Measurements from ENCODE around the gene IP6K3.

IP6K3 gene

DNA sequence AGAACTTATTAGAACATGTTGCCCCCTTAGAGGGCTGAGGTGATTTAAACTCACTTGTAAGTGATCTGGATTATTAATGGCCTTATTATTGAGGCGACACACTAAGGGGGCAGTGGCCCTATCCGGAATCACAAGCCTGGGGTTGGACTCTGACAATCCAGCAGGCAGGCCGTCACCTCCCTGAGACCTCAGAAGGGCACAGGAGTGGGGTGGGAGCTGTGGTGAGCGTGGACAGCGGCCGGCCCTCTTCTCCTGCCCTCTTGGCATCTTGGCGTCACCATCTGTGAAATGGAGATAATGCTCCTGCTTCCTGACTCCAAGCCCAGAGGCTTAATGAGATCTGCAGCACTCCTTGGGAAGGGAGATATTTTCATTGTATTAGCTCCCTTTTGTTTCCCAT lies 19.6 kb downstream of the IP6K3 start:
- Histone ChIP-seq H3K27me3 (ENCODE audit: insufficient read depth, low read depth, severe bottlenecking) (no peaks in the 10 kb centered on the region), H3K36me3 (no peaks in the 10 kb centered on the region), H3K9me3 (ENCODE audit: severe bottlenecking) (no peaks in the 10 kb centered on the region), H3K27ac (no peak overlapping the region), H3K4me3 (ENCODE audit: low read depth, low read length) (no peak overlapping the region)
- TF ChIP-seq, protein P1, sequence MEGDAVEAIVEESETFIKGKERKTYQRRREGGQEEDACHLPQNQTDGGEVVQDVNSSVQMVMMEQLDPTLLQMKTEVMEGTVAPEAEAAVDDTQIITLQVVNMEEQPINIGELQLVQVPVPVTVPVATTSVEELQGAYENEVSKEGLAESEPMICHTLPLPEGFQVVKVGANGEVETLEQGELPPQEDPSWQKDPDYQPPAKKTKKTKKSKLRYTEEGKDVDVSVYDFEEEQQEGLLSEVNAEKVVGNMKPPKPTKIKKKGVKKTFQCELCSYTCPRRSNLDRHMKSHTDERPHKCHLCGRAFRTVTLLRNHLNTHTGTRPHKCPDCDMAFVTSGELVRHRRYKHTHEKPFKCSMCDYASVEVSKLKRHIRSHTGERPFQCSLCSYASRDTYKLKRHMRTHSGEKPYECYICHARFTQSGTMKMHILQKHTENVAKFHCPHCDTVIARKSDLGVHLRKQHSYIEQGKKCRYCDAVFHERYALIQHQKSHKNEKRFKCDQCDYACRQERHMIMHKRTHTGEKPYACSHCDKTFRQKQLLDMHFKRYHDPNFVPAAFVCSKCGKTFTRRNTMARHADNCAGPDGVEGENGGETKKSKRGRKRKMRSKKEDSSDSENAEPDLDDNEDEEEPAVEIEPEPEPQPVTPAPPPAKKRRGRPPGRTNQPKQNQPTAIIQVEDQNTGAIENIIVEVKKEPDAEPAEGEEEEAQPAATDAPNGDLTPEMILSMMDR (IDR thresholded peaks at IDR 0.05; ENCODE audit: low read depth, low read length): no peak
- no peak for DNase-seq

DNA sequence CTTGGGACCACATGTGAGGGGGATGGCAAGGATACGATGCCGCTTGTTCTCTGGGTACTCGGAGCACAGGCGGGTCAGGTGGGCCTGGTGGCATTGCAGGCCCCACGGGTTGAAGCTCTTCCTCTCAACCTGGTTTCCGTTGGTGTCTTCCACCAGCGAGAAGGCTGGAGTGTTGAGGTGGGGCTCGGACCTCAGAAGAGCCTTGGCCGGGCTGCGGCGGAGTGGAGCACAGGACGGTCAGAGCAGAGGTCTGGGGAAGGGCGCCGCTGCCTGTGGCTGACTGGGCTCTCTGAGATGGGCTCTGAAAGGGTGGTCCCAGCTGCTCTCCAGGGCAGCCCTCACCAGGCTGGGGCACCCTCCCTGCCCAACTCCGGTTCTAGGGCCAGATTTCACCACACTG lies 20.0 kb downstream of the IP6K3 start:
- Histone ChIP-seq H3K4me3 (ENCODE audit: low read depth, low read length) (no peak overlapping the region), H3K9me3 (ENCODE audit: severe bottlenecking) (no peaks in the 10 kb centered on the region), H3K27me3 (ENCODE audit: insufficient read depth, low read depth, severe bottlenecking) (no peaks in the 10 kb centered on the region), H3K27ac (no peak overlapping the region), H3K36me3 (no peaks in the 10 kb centered on the region)
- TF ChIP-seq, protein P1 (IDR thresholded peaks at IDR 0.05; ENCODE audit: low read depth, low read length): no peak
- DNase-seq: no peak

DNA sequence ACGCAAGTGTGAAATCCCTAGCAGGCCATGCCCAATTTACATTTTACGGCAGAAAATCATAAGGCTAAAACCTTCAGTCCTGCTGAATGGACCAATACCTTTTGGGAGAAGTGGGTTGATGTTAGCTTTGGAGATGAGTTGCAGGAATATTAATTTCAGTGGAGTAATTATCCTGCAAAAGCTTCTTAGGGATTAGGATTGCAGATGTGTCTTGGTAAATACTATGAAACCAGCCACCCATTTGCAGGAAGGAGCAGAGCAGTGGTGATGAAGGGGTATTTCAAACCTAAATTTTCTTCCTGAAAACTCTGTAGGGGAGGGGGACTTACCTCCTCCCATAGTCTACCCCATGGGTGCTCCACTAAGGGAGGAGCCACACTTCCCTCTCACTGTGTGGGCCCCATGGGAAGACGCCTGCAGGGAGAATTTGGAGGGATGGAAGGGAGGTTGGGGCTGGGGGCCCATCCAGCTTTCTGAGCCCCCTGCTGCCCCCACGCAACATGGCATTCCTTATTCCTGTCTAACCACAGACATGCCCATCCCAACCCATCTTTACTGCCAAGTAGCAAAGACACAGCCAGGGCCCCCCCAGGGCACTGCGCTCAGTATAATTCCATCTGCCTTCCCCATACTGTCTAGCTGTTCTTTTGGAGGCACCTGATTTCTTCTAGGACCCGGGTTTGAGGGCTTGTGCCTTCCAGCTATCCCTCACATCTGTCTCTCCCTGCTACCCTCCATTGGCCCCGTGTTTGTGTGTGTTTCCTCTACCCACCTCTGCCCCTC lies 20.6 kb downstream of the IP6K3 start:
- Histone ChIP-seq H3K4me3 (ENCODE audit: low read depth, low read length) (no peak overlapping the region), H3K9me3 (ENCODE audit: severe bottlenecking) (no peaks in the 10 kb centered on the region), H3K27me3 (ENCODE audit: insufficient read depth, low read depth, severe bottlenecking) (no peaks in the 10 kb centered on the region), H3K36me3 (no peaks in the 10 kb centered on the region), H3K27ac (no peak overlapping the region)
- TF ChIP-seq, protein P1 (IDR thresholded peaks at IDR 0.05; ENCODE audit: low read depth, low read length): no peak
- DNase-seq: no peak

DNA sequence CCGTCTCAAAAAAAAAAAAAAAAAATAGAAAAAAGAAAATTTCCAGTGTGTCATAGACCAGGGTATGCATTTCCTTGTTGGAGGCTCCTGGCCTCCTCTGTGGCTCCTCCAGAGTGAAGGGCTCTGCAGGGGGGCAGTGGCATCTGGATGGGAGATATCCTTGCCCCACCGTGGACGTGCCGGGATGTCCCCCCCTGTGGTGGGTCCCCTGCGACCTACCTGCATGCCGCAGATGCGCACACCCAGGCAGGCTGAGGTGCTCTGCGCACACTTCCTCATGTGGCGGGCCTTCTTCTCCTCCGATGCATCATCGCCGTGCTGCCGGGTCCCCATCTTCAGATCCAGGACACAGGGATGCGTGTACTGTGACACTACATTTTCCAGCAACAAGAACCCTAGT lies 21.5 kb downstream of the IP6K3 start:
- H3K4me3 ChIP-seq (ENCODE audit: low read depth, low read length): no peak overlapping the region
- no peaks in the 10 kb centered on the region for H3K36me3 ChIP-seq
- TF ChIP-seq, protein P1 (IDR thresholded peaks at IDR 0.05; ENCODE audit: low read depth, low read length): no peak
- DNase-seq: no peak
- no peaks in the 10 kb centered on the region for H3K9me3 ChIP-seq (ENCODE audit: severe bottlenecking)
- no peaks in the 10 kb centered on the region for H3K27me3 ChIP-seq (ENCODE audit: insufficient read depth, low read depth, severe bottlenecking)
- H3K27ac ChIP-seq: no peak overlapping the region

DNA sequence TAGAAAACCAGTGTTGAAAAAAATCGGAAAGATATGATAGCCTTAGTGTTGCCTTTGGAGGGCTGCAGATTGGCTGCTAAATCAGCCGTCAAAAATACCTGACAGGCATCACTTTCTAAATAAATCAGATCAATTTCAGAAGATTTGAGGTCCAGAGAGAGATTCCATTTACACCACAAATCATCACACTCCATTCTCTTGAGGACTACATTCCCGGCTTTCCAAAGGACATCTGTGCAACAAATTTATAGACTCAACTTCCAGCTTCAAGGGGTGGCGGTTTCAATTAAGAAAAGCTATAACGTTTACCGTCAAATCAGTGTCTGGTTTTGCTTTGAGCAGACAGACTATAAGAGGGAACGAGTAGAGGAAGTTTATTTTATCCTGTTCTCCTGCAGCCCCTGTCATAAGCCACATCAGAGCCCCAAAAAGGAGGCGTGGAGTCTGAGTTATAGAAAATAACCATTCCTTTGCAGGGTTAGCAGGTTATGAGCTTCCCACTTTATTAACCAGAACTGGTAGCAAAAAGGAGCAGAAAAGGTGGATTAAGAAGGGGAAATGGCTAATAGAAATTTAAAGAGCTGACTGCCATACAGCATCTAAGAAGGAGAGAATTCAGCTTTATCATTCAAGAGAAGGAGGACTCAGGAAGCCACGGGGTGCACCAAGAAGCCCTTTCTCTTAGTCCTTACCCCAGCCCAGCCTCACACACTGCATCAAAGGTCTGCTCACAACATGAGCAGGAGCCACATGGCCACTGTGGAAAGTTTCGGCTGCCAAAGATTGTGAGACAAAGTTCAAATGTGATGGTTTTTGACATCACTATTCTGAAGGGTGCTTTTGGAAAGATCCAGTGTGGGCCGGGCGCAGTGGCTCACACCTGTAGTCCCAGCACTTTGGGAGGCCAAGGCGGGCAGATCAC lies 22.3 kb downstream of the IP6K3 start:
- no peaks in the 10 kb centered on the region for H3K36me3 ChIP-seq
- DNase-seq: no peak
- no peaks in the 10 kb centered on the region for H3K9me3 ChIP-seq (ENCODE audit: severe bottlenecking)
- H3K27ac ChIP-seq: no peak overlapping the region
- H3K4me3 ChIP-seq (ENCODE audit: low read depth, low read length): no peak overlapping the region
- H3K27me3 ChIP-seq (ENCODE audit: insufficient read depth, low read depth, severe bottlenecking): no peaks in the 10 kb centered on the region
- TF ChIP-seq, protein P1 (IDR thresholded peaks at IDR 0.05; ENCODE audit: low read depth, low read length): no peak
